GM12878 (cell line): ENCODE results near the gene GALNT18.

Source experiments
- CBFB ChIP-seq: IDR thresholded peaks from 2 replicates; pipeline ENCODE4 v1.6.1; 2016; ENCODE audit warnings: antibody characterized with exemption, low read depth
- ZNF592 ChIP-seq: fragments of 450-650 bp; IDR thresholded peaks from 2 replicates; pipeline ENCODE4 v1.6.1; 2017; ENCODE audit warnings: mild to moderate bottlenecking, moderate library complexity

GRCh38 chr11:11441516-11441915 lies 180.3 kb downstream of the GALNT18 start:
- TF ChIP-seq CBFB: no peak
- no peak for TF ChIP-seq ZNF592
